ENCODE measurements around the gene TAGLN3. TPM values are rescaled to one million over a fixed set of nuclear protein-coding genes. Genes with fewer than 3 reads are reported as not detected.
"Not testable (repeated sequence)": the region's sequence is repeated elsewhere in the genome, so short reads cannot be mapped to it uniquely, and the experiment has no call there.

The TAGLN3 gene
- total RNA-seq, 1 experiment from 2014 or later = not detected

- no peaks in the 10 kb centered on the region for H3K79me2 ChIP-seq (ENCODE audit: low read depth)
- intact Hi-C loops (cut with micrococcal nuclease; ENCODE audit: unreplicated experiment) = no loop called here
- H2AFZ ChIP-seq = no peak overlapping the region
- ChIA-PET CTCF (interaction anchor here (0.5 to 0.9 kb wide), 2 partner anchors 11 to 509 kb away, joined by 3 read pairs; no protein-coding TSS in a partner anchor), POLR2A (ENCODE audit: unreplicated experiment) (no interaction called here)
- no peaks in the 10 kb centered on the region for H3K36me3 ChIP-seq (ENCODE audit: low read depth)
- H3K9me2 ChIP-seq (ENCODE audit: insufficient read depth) = no peaks in the 10 kb centered on the region
- no peaks in the 10 kb centered on the region for H3K27me3 ChIP-seq (ENCODE audit: insufficient read depth, low read depth)
- H3K4me1 ChIP-seq (replicated peaks; ENCODE audit: insufficient read depth) = no peaks in the 10 kb centered on the region
- TF ChIP-seq CTCF (conservative IDR thresholded peaks at IDR 0.05) = no peak
- no peak for TF ChIP-seq EZH2 (IDR thresholded peaks at IDR 0.05; ENCODE audit: low read depth)
- no peaks in the 10 kb centered on the region for H3F3A ChIP-seq (ENCODE audit: insufficient read depth, low read depth)
- H3K4me2 ChIP-seq = no peak overlapping the region
- H3K9me3 ChIP-seq (ENCODE audit: insufficient read depth, low read depth) = no peaks in the 10 kb centered on the region; the same call in 1 of the 2 replicates
- no peak for DNase-seq
- no peaks in the 10 kb centered on the region for H4K20me1 ChIP-seq (ENCODE audit: insufficient read depth)
- no peak overlapping the region for H3K4me3 ChIP-seq
- no TSS peak for BruUV-seq (replicated peaks)
- no peak overlapping the region for H3K27ac ChIP-seq
Measured at GRCh38 chr3:112032098-112032731, 33.5 kb downstream of the TAGLN3 start.

- no peak for DNase-seq
- no peaks in the 10 kb centered on the region for H4K20me1 ChIP-seq (ENCODE audit: insufficient read depth)
- H3K4me3 ChIP-seq = no peak within 1 kb of the TSS
- H3K4me1 ChIP-seq (replicated peaks; ENCODE audit: insufficient read depth) = no peaks in the 10 kb centered on the region
- peaks cover 10% of the 10 kb centered on the region; the same call in 1 of the 2 replicates for H3K9me3 ChIP-seq (ENCODE audit: insufficient read depth, low read depth)
- H3K9me2 ChIP-seq (ENCODE audit: insufficient read depth) = no peaks in the 10 kb centered on the region
- no TSS peak for BruUV-seq (replicated peaks)
- no peaks in the 10 kb centered on the region for H3K79me2 ChIP-seq (ENCODE audit: low read depth)
- TF ChIP-seq EZH2 (IDR thresholded peaks at IDR 0.05; ENCODE audit: low read depth) (no peak), CTCF (conservative IDR thresholded peaks at IDR 0.05) (no peak)
- no peaks in the 10 kb centered on the region for H3K36me3 ChIP-seq (ENCODE audit: low read depth)
- ChIA-PET CTCF (no interaction called here), POLR2A (ENCODE audit: unreplicated experiment) (no interaction called here)
- H3F3A ChIP-seq (ENCODE audit: insufficient read depth, low read depth) = no peaks in the 10 kb centered on the region
- intact Hi-C loops (cut with micrococcal nuclease; ENCODE audit: unreplicated experiment) = no loop called here
- H2AFZ ChIP-seq = peak within 1 kb of the TSS; percentile 7; the same call in 1 of the 2 replicates
- H3K4me2 ChIP-seq = no peak within 1 kb of the TSS
- H3K27ac ChIP-seq = no peak within 1 kb of the TSS
- H3K27me3 ChIP-seq (ENCODE audit: insufficient read depth, low read depth) = no peaks in the 10 kb centered on the region
Measured at GRCh38 chr3:112034436-112034835, 35.7 kb downstream of the TAGLN3 start, which contains the start of gene TMPRSS7. Gene TMPRSS7 (plus strand): TSS chr3:112034736. CDS start chr3:112034846, 110 bp downstream.

GRCh38 chr3:112035241-112035640 is 36.5 kb downstream of the TAGLN3 start:
- POLR2A ChIA-PET (ENCODE audit: unreplicated experiment) = no interaction called here
- DNase-seq = no peak
- intact Hi-C loops (cut with micrococcal nuclease; ENCODE audit: unreplicated experiment) = no loop called here
- Histone ChIP-seq H3K9me3 (ENCODE audit: insufficient read depth, low read depth) (peaks cover 10% of the 10 kb centered on the region; the same call in 1 of the 2 replicates), H3K27me3 (ENCODE audit: insufficient read depth, low read depth) (no peaks in the 10 kb centered on the region), H2AFZ (peak overlapping the region; percentile 7; the same call in 1 of the 2 replicates), H4K20me1 (ENCODE audit: insufficient read depth) (no peaks in the 10 kb centered on the region), H3K4me2 (no peak overlapping the region), H3K4me1 (replicated peaks; ENCODE audit: insufficient read depth) (no peaks in the 10 kb centered on the region), H3K27ac (no peak overlapping the region), H3F3A (ENCODE audit: insufficient read depth, low read depth) (no peaks in the 10 kb centered on the region), H3K4me3 (no peak overlapping the region), H3K79me2 (ENCODE audit: low read depth) (no peaks in the 10 kb centered on the region), H3K9me2 (ENCODE audit: insufficient read depth) (no peaks in the 10 kb centered on the region), H3K36me3 (ENCODE audit: low read depth) (no peaks in the 10 kb centered on the region)
- BruUV-seq (replicated peaks) = no TSS peak
- CTCF ChIA-PET = no interaction called here
- no peak for TF ChIP-seq EZH2 (IDR thresholded peaks at IDR 0.05; ENCODE audit: low read depth)
- no peak for TF ChIP-seq CTCF (conservative IDR thresholded peaks at IDR 0.05)

DNA sequence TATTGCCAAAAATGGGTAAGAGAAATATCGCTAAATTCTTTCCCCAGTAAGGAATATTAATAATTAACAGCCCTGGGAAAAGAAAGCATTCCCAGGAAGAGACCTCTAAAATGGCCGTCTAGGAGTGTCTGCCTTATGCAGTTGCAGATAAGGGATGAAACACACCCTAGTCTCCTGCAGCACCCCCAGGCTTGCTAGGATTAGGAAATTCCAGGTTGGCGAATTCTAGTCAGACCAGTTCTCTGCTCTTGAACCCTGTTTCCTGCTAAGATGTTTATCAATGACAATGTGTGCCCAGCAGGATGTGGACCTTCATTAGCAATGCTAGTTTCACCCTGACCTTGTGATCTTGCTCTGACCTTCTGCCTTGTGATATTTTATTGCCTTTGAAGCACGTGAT is 38.5 kb downstream of the TAGLN3 start:
- BruUV-seq (replicated peaks); H3K36me3 ChIP-seq (ENCODE audit: low read depth); CTCF ChIA-PET; H3K9me2 ChIP-seq (ENCODE audit: insufficient read depth); H3K27me3 ChIP-seq (ENCODE audit: insufficient read depth, low read depth); POLR2A ChIA-PET (ENCODE audit: unreplicated experiment); intact Hi-C loops (cut with micrococcal nuclease; ENCODE audit: unreplicated experiment); DNase-seq; H3F3A ChIP-seq (ENCODE audit: insufficient read depth, low read depth); H3K4me1 ChIP-seq (replicated peaks; ENCODE audit: insufficient read depth); H3K4me2 ChIP-seq; H3K9me3 ChIP-seq (ENCODE audit: insufficient read depth, low read depth); H2AFZ ChIP-seq; H3K4me3 ChIP-seq; H3K27ac ChIP-seq; H4K20me1 ChIP-seq (ENCODE audit: insufficient read depth); H3K79me2 ChIP-seq (ENCODE audit: low read depth): not testable (repeated sequence)

All from PC-9 (cell line).